ENCODE measurements around the gene RNF39.

DNA sequence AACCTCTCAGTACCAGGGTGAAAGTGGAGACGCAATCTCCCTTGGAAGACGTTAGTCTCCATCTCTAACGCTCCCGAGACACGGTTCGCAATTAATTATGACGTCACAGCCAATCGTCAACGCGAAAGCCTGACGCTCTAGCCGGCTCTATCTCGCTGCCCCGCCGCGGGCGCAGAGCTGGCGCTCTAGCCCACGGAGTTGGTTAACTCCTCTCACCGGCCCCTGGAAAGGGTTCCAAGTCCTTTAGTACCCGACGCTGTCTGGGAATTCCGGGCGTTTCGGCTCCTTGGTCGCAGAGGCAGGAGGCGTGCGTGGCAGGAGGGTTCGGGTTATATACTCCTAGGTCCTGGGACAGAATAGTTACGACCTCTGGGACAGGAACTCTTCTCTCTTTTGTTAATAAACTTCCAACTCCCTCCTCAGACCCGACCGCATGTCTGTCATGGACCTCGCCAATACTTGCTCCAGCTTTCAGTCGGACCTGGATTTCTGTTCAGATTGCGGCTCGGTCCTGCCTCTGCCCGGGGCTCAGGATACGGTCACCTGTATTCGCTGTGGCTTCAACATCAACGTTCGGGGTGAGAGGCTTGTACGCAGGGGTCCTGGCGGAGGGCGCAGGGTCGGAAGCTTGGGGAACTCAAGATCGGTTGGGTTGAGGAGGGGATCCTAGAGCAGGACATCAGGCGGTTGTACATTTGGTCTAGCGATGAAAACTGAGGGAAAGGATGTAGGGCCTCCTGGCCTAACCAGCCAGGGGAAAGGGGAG lies 14.3 kb downstream of the RNF39 start, which contains the start of gene POLR1H:
- TF ChIP-seq POLR2A (IDR thresholded peaks at IDR 0.05; ENCODE audit: low read depth, low read length) = peak; percentile 96
- TF ChIP-seq POLR2AphosphoS5 (IDR thresholded peaks at IDR 0.05; ENCODE audit: low read depth, low read length) = peak; percentile 91
- TF ChIP-seq TAF1 (IDR thresholded peaks at IDR 0.05; ENCODE audit: low read depth, low read length) = peak; percentile 93
- TF ChIP-seq SPI1 (IDR thresholded peaks at IDR 0.05; ENCODE audit: low read depth, low read length) = no peak
- TF ChIP-seq POU2F2 (IDR thresholded peaks at IDR 0.05; ENCODE audit: low read depth, low read length) = peak; percentile 82
